Fibroblast of skin of abdomen (primary cell): Measurements from ENCODE around the gene DYRK4.
A peak's percentile ranks its signal among the peaks of the same experiment; 100 is the strongest.

ENCODE experiments used
- DNase-seq: peaks from one replicate; pipeline ENCODE4 v3.0.0-alpha.2; 2013

Gene DYRK4

DNA sequence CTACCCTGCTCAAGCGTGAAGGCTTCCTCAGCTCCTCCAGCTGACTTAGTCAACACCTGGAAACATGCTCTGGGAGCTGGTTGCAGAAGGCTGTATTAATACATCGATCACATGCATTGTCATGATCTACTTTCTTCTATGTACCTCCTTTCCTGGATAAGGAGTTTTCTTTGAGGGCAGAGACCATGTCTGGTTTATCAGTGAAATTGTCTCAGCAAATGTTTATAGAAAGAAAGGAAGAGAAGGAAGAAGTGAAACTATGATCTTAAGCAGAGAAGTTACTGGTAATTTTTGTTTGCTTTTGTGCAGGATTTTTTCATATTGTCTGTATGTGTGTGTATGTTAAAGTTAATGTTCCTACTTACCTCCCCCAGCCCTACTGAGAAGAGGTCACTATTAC is 4.5 kb downstream of the DYRK4 start:
- DNase-seq: no peak

DNA sequence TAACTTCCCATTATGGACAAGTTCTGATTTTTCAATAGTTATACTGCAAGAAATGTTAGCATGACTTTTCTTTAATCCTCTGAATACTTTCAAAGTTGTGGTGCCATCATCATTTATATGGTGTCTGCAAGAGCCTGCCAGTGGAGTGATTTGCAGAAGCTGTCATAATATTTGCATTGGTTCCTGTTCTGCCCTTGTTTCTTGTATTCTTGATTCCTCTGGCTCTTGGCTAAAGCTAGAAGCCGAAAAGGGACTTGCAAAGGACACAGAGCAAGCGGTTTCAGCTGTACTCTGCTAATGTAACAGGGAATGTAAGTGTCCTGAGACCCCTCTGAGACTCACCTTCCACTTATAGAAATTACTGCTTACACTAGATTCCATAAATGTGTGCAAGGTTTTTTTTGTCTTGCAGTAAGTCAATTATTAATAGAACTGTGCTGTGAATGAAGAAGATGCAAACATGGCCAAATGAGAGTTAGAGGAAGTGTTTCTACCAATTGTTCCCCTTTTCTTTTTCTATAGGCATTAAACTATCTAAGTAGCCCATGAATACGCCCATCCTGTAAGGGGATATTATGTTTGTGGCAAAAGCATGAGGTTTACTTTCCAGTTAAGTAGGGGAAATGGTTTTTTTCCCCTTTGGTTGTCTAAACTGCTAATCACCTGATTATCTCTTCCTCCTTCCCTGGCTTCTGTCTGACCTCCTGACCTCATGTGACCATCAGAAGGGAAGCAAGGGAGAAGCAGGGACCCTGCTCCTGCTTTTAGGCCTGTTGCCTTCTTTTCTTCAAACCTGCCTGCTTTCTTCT is 5.3 kb downstream of the DYRK4 start:
- DNase-seq: no peak

DNA sequence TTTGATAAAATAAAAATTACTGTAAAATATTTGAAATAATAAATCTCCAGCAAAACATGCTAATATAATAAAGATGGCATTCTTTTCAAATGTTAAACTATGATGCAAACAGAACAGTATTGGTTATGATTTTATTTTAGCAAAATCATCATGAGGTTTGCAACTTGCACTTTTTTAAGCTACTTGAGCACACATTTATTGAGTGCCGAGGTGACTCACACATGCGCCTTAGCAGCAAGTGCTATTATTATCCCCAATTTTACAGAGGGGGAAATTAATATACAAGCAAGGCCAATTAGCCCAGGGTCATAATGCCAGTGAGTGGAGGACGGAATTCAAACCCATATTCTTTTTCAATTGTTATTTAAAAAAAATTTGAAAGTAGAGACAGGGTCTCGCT is 7.3 kb downstream of the DYRK4 start:
- DNase-seq: no peak

DNA sequence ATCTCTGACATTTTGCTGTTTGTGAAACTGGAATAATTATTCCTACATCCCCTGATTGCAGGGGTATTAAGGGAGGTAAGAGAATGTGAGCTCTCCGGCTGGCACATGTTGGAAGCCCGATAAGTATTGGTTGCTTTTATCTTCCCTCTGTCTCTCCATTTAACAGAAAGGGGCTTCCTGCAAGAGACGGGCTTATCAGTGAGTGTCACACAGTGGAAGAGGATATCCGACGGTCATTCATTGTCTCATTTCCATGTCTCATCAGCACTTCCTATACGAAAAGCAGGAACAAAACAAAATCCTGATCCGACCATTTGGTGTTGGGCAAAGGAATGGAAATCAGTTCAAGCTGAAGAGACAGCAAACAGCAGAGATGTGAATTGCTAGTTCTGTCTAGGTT is 10.7 kb downstream of the DYRK4 start:
- no peak for DNase-seq

DNA sequence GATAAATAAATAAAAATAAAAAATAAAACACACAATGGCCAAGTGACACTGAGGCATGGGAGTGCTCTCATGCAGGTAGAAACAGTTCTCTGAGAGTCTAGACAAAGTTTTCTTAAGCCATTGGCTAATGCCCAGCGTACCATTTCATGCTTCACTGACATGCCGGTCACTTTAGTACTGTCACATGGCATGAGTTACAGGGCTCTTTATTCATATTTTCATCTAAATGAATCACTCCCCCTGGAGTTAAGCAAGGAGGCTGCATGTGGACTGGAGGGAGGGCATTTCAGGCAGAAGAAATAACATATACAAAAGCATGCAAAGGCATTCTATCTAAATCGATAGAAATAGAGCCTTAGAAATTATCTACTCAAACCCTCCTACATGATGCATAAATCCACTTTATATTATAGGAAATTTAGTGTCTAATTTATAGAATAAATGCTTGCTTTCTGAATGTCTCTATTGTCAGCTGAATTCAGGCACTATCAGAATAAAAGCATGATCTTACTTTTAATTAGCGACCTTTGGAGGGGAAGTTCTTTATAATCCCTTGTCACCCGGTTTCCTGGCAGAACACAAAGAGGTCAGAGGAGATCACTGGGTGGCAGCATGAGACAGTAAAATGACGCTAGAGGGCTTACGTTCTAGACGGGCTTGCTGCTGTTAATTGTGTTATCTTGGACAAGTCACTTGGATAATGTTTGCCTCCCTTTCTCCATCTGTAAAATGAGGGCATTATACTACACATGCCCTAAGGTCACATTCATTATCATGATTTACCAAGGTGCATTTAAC is 17.5 kb downstream of the DYRK4 start:
- DNase-seq: no peak

DNA sequence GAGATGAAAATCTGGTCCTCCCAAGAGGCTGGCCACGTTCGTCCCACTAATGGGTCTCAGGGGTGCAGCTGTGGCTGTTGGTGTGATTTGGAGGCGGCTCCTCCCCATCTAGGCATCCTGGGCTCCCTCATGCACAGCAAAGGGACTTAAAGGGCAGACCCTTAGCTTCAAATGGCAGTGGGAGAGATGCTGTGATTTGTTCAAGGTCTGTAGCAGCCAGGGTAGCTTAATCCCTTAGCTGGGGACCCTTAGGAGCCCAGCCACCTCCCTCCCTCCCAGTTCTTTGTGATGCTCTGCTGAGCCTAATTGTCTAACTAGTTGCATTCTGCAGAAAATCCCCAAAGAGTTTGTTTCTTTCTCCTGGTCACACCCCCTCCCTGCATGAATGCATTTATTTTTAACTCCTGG is 18.3 kb downstream of the DYRK4 start:
- no peak for DNase-seq

DNA sequence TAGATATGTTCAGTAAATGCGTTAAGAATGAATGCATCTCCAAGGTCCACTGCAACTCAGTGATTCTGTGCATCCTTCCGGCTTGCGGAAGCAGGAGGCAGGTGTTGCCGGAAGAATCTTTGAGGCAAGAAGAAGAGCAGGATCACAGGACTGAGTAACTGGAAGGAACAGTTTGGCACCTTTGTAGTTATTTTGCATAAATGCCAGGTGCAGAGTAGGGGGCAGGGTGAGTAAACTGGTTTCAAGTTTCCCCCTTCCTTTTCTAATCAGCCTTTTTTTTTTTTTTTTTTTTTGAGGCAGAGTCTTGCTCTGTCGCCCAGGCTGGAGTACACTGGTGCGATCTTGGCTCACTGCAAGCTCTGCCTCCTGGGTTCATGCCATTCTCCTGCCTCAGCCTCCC is 22.3 kb downstream of the DYRK4 start:
- no peak for DNase-seq

DNA sequence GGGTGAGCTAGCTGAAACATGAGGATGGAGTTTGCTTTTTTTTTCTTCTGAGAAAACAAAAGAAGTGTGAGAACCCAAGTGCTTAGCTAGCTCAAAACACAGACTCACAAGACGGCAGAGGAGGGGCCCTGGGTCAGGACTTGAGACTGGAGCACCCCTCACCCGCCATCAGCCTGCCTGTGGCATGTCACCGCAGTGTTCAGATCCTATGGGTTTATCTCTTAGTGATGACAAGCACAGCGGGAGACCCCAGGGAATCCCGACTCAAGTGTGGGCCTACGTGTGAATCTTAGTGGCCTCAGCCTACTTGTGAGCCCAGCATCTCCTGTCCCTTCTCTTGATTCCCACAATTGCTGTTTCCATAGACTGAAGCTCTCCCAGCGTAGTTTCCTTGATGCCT is 22.9 kb downstream of the DYRK4 start:
- DNase-seq: no peak

DNA sequence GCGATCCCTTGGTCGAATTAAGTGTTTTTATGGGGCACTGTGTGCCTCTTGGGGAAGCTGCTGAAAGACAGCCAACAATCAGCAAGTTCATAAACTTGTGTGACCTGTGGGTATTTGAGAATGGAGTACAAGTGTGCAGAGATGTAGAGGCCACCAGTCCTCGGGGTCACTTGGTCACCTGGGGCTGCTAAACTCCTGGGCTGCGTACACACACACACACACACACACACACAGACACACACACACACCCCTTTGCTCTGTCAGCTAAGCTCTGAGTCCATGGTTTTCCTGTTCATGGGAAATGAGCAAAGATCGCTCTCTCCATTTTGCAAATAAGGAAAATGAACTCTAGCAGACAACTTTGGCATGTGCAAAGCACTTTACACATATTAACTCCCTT is 24.5 kb downstream of the DYRK4 start:
- DNase-seq: no peak

DNA sequence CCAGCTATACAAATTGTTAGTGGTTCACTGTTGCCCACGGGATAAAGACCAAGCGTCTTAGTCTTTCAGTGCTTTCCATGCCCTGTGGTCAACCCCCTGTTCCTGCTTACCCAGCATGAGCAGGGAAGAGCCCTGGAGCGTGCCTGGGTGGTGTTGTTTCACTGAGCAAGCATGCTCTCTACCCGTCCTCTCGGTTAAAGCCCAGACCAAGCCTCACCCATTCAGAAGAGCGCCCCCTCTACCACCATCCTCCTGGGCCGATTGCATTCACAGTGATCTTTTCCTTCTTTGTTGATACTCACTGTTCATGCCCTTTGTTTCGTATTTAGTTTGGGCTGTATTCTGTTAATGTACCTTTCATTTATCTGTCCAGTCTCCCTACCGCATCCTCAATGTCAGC is 25.1 kb downstream of the DYRK4 start:
- DNase-seq: no peak

DNA sequence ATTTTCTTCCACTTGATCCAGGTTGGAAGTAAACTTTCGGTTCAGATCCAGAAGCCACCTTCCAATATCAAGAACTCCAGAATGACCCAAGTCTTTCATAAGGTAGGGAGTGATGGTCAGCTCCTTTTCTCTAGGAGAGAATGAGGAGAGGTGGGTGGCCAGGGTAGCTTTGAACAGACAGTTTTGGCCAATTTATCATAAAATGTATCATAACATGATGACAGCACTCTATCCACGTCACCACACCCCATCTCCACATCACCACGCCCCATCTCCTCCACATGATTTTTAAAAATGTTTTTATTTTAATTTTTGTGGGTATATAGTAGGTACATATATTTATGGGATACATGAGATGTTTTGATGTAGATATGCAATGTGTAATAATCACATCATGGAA is 26.9 kb downstream of the DYRK4 start:
- no peak for DNase-seq

DNA sequence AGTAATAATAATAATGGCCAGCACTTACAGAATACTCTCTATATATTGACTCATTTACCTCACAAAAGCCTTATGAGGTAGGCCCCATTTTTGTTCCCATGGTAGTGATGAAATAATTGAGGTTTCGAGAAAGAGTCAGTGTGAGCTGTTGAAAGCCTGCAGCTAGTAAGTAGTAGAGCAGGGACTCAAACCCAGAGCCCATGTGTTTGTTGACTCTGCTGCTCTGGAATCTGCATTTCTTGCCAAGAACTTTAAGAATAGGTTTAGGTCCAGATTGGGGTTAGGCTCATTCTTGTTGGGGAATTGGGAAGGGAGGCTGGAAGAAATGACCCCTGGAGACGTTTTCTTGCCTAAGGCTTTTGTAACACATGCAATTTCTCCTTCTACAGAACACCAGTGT is 27.9 kb downstream of the DYRK4 start:
- no peak for DNase-seq

DNA sequence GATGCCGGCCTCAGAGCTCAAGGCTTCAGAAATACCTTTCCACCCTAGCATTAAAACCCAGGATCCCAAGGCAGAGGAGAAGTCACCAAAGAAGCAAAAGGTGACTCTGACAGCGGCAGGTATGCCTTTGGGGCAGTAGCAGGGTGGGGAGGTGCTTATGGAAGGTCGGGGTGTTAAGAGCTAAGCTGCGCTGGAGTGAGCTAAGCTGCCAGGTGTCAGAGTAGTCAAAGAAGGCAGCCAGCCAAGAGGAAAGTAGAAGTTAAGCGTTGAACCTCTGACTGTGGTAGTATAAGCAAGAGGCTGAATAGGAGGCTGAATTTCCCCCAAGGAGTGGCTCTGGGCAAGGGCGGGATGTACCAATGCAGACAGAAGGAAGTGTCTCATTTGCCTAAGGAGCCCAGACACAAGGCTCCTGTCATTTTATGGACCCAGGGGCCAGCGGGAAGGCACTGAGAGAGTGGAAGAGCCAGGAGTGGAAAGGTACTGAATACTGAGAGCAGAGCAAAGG is 29.2 kb downstream of the DYRK4 start:
- DNase-seq: no peak

DNA sequence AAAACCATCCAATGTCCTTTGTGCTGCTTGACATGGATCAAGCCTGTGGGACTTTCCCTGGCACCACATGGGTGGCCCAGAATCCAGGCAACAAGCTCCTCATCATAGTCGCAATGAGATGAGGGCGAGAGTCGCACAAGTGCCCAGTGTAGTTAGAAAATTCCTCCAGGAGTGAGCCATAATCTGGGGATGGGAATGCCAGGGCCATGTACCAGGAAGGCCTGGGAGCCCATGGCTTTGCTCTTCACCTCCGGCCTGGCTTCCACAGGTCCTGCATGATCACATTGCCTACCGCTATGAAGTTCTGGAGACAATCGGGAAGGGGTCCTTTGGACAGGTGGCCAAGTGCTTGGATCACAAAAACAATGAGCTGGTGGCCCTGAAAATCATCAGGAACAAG is 33.9 kb downstream of the DYRK4 start:
- DNase-seq: no peak

DNA sequence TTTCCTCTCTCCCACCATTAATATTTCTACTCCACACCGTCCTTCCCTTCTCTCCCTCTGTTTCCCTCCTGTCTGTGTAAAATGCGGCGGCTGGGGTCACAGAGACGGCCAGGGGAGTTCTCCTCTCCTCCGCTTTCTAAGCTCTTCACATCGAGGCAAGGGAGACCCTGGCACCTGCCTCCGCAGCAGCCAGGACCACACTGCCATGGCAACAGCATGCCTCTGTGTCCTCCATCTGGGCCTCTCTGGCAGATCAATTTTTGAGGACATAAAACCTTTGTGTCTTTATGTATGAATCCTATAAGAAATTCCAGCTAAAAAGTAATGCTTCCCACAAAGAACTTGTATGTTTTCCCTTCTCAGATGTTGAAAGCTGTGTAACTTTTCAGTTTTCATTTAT is 41.4 kb downstream of the DYRK4 start:
- no peak for DNase-seq

DNA sequence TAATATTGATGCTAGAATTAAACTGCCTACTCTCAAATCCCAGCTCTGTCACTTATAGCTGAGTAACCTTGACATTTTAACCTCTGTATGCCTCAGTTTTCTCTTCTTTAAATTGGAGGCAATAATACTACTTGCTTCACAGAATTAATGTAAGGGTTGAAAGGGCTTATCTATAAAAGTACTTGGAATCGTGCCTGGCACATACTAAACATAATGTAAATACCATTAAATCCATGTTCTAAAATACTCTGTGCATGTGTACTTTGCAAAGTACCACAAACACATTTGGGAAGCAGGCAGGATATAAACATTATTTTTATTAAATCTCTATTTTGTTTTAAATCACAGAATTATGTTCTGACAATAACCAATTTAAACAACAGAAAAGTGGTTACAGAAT is 41.9 kb downstream of the DYRK4 start:
- DNase-seq: no peak

DNA sequence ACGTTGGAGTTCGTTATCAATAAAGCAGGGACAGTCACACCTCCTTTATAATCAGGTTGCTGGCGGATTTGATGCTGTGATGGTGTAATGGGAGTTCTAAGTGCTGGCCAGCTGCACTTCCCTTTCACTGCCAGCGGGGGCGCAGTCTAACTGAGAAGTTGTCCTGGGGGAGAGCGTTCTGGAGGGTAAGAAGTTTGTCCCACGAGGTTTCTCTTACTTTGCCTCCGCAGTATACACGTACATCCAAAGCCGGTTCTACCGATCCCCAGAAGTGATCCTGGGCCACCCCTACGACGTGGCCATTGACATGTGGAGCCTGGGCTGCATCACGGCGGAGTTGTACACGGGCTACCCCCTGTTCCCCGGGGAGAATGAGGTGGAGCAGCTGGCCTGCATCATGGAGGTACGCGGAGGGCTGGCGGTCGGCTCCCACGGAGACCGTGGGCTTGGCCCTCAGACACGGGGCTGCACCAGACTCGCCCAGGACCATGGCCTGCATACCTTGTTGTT is 42.7 kb downstream of the DYRK4 start:
- peak; percentile 88 for DNase-seq

DNA sequence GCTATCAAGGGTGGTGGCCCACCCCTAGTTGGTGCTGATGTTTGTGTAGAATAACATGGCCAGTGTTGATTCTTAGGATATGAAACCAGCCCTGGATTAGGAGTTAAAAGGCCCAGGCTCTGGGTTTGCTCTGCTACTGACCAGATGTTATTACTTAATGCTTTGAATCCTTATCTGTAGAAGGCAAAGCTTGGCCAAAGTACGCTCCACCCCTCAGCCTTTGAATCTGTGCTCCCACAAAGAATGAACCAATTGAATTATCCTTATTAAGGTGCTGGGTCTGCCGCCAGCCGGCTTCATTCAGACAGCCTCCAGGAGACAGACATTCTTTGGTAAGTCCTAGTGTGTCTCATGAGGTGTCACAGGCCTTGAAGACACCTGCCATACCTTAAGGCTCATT is 45.0 kb downstream of the DYRK4 start:
- no peak for DNase-seq

DNA sequence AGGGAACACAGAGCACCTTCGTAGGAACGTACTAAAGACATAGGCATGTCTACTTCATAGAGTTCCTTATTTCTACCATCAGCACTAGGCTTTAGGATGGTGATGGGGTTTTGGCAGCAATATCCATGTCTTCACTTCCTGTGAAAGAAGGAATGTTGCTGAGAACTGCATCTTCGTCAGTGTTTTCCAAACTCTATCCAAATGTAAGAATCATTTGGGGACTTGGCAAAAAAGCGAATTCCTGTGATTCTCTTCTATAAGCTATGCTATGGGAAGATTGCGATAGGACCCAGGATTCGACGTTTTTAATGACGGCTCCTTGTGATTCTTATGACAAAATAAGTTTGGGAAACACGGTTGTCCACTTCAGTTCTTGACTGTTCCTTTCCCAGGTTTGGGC is 47.1 kb downstream of the DYRK4 start:
- no peak for DNase-seq

DNA sequence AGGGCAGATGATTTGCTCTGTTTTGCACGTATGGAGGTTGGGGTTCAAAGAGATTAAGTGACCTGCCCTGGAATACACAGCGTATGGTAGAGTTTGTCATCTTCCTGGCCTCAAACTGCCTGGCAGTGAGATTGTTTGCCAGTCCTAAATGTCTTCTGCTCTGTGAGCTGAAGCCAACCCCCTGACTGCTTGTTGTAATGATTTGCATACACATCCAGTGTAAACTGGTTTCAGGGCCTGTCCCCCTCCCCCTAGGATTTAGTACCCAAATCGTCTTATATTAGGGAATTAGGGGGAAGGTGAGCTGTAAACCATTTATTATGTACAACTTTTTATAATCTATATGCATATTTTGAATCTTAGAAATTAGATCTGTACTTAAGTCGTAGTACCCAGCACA is 48.5 kb downstream of the DYRK4 start:
- no peak for DNase-seq

DNA sequence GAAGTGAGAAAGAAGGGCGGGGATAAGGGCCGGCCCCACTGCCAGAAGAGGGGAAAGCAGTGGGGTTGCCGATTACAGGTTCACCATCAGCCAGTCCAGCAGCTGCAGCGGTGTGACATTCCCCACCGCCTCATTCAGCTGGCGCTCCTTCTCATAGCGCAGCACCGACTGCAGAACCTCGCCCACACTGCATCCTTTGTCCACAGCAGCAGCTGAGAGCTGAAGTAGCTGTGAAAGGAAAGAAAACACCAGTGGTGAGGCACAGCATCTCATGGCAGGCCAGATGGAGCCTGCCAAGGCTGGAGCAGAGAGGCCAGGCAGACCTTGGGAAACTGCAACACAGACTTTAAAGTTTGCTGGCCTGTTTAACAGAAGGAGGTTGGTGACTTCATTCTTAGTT is 53.7 kb downstream of the DYRK4 start:
- no peak for DNase-seq

DNA sequence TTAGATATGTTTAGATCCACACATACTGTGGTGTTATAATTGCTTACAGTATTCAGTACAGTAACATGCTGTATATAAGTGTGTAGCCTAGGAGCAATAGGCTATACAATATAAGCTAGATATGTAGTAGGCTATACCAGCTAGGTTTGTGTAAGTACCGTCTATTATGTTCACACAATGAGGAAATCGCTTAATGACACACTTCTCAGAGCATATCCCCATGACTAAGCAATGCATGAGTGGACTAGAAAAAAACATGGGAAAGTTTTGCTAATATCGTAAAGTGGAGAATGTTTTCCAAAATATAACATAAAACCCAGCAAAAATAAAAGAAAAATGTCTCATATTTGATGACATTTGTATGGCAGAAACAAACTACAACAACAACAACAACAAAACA is 59.5 kb downstream of the DYRK4 start:
- no peak for DNase-seq

DNA sequence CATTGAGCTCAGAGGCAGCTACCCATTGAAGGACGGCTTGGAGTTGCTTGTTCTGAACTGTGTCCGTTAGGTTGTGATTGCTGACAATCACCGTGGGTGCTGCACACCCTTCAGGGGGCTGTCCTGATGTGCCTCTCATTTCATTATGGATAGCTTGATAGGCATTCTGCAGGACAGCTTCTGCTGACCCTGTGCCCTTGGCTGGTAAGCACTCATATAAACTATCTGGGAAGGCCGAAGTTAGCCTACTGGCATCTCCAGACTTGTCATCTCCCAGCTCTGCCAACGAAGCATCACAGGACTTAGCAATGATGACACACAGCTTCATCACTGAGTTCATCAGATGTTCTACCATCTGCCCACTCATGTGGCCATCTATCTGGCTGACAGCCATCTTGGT is 64.5 kb downstream of the DYRK4 start:
- DNase-seq: no peak

DNA sequence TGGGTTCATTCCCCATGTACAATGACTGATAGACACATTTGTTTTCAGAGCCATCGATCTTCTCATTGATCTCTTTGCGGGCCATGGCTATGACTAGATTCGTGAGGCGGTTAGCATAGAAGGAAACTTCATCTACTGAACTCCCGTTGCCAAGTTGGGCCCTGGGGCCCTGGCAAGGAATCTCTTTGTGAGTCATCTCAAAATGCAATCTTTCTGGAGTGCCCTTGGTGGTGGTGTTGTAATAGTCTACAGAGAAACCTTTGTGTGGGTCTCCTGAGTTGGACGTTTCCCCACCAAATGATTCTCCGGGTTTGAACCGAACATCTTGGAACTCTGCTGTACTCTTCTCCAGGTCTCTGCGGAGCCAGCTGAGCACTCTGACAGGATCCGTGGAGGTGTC is 66.4 kb downstream of the DYRK4 start:
- no peak for DNase-seq
